AG09309 (cell line): ENCODE results near the gene SLC25A10.

Experiments used
- DNase-seq: peaks from one replicate; pipeline ENCODE4 v3.0.0-alpha.2; 2010; ENCODE audit warnings: low read depth
- H3K4me3 ChIP-seq: 2 replicates; pipeline ENCODE4 v1.5.1; 2011; ENCODE audit warnings: mild to moderate bottlenecking, low read depth, low read length, moderate library complexity; ENCODE audit not compliant: control insufficient read depth
- TF ChIP-seq, protein P1 (sequence below): IDR thresholded peaks from 2 replicates; pipeline ENCODE4 v1.5.1; 2011; ENCODE audit warnings: mild to moderate bottlenecking, low read depth, low read length, inconsistent platforms; ENCODE audit not compliant: insufficient read depth, control insufficient read depth; ENCODE audit errors: missing control alignments

Gene SLC25A10

DNA sequence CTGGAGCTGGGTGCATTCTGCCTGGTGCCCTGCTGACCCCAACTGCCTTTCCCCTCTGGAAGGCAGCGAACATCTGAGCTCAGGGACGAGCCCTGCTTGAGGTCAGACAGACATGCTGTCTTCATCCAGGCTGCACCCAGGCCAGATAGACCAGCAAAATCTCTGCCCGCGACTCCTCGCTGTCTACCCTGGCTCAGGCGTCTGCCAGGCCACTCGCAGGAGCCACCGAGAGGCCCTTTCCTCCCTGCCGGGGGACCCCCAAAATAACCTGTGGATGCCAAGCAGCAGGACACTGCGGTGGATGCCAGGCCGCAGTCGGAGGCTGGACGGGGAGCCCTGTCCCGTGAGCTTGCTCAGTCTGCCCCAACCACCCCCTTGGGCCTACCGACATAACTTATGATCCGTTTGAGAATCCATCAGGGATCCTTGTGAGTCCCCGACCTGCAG, 3.3 kb upstream of the SLC25A10 start:
- no peak overlapping the region for H3K4me3 ChIP-seq
- TF ChIP-seq, protein P1, sequence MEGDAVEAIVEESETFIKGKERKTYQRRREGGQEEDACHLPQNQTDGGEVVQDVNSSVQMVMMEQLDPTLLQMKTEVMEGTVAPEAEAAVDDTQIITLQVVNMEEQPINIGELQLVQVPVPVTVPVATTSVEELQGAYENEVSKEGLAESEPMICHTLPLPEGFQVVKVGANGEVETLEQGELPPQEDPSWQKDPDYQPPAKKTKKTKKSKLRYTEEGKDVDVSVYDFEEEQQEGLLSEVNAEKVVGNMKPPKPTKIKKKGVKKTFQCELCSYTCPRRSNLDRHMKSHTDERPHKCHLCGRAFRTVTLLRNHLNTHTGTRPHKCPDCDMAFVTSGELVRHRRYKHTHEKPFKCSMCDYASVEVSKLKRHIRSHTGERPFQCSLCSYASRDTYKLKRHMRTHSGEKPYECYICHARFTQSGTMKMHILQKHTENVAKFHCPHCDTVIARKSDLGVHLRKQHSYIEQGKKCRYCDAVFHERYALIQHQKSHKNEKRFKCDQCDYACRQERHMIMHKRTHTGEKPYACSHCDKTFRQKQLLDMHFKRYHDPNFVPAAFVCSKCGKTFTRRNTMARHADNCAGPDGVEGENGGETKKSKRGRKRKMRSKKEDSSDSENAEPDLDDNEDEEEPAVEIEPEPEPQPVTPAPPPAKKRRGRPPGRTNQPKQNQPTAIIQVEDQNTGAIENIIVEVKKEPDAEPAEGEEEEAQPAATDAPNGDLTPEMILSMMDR: no peak

DNA sequence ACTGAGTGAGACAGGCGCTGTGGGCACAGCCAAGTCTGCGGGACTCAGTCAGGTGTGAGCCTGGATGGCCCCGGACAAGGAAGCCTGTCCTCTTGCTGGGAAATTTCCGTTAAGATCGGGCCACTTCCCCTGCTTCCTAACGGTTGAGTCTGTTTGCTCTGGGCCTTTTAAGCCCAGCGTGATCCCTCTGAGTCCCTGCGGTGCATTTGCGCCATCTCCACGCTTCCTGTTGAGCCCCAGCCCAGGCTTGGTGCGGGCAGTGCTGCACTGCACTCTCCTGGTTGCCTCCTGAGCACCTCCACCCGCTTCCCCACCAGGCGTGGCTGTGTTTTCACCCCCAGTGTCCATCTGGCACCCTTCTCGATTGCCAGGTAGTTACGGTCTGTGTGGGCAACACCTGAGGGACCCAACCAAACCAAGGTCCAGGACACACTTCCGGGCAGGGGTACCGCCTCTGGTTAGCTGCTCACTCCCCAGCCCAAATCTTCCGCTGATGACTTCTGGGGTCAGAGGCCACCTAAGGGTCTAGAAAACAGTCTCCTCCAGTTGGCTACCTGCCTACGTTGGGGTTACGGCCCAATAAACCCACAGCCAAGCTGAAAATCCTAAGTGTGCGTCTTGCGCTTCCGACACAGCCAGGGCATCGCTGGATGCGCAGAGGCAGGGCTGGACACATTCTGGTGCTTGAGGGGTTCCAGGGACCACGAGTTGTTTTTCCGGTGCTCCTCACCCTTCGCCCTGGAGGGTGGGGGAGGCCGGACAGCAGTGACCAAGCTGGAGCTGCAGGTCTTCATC, 1.4 kb upstream of the SLC25A10 start:
- H3K4me3 ChIP-seq: no peak overlapping the region; the same call in 1 of the 2 replicates
- TF ChIP-seq, protein P1: no peak
- DNase-seq: no peak

More for the DNA sequence above, 3.3 kb upstream of the SLC25A10 start:
- no peak for DNase-seq

DNA sequence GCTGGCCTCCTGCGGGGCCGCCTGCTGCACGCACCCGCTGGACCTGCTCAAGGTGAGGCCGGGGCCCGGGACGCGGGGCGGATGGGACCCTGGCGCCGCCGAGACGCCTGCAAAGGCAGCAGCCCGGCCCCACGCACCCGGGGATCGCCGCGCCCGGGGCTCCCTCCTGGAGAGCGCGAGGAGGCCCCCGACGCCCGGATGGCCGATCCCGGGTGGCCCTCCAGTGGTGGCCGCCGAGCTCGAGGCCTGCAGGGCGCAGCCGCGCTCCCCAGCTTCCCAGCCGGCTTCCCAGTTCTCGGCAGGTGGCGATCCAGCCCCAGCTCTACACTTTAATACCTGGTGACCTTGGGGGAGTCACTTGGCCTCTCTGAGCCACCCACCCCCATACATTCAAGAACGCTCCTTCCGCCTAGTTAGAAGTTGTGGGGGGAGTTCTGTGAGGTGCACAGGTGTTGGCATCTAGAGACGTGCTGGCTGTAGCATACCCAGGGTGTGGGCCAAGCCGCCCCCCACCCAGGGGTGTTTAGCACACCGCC, 452 bp downstream of the SLC25A10 start:
- peak overlapping the region; percentile 53 for H3K4me3 ChIP-seq
- DNase-seq: no peak
- TF ChIP-seq, protein P1: peak; percentile 25

DNA sequence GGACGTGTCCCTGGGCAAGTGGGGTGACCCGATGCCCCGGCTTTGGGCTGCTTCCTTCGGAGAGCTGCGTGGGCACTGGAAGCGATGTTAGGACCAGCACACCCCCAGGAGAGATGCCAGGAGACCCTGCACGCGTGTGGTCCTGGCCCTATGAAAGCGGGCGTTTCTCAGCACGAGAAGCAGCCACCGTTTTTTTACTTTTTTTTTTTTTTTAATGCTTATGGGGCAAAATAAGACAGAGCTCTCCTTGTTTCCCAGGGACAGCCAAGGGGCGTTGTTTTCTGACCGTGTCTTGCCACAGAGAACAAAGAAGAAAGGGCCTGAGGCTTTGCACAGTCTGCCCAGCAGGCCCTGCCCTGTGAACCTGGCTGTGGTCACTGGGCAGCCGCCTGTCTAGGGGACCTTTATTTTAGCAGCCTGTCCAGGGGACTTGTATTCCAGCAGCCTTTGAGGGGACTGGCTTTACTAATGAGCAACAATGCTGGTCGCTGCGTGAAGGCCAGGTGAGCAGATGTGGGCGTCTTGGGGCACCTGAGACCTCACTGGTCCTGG, 996 bp downstream of the SLC25A10 start:
- H3K4me3 ChIP-seq: peak overlapping the region; percentile 53
- TF ChIP-seq, protein P1: no peak
- no peak for DNase-seq

DNA sequence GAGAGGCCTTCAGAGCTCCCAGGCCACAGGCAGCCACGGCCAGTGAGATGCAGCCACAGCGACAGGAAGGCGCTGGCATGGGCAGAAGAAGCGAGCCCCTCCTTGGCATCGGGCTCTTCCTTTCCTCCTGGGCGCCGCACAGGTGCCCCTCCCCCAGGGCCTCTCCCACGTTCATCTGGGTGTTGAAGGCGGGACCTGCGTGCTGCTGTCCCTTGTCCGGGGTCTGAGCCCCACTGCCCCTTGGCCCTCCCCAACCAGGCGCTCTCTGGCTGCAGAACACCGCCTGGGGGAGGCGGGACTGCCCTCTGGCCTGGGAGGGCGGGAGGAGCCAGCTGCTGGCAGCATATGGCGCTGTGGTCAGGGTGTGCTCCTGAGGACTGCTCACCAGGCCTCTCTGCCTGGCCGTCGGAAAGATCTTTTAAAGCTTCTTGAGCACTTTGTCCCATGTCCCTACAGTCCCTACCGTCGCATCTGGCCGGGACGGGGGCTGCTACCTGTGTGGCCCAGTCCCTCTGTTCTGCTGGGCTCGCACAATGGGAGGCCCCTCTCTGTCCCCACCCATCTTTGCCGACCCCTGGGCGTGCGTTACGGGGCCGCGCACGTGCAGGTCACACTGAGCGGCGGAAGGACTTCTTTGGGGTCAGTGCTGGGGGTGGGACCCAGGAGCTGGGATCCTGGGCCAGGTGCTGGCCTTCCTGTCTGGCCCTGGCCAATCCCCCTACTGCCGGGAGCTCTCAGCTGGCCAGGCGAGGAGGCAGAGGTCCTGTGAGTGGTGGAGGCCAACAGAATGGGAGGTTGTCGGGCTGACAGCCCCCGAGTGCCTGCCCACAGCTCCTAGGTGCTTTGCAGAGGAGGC, 1.7 kb downstream of the SLC25A10 start:
- DNase-seq: no peak
- TF ChIP-seq, protein P1: no peak
- H3K4me3 ChIP-seq: no peak overlapping the region

DNA sequence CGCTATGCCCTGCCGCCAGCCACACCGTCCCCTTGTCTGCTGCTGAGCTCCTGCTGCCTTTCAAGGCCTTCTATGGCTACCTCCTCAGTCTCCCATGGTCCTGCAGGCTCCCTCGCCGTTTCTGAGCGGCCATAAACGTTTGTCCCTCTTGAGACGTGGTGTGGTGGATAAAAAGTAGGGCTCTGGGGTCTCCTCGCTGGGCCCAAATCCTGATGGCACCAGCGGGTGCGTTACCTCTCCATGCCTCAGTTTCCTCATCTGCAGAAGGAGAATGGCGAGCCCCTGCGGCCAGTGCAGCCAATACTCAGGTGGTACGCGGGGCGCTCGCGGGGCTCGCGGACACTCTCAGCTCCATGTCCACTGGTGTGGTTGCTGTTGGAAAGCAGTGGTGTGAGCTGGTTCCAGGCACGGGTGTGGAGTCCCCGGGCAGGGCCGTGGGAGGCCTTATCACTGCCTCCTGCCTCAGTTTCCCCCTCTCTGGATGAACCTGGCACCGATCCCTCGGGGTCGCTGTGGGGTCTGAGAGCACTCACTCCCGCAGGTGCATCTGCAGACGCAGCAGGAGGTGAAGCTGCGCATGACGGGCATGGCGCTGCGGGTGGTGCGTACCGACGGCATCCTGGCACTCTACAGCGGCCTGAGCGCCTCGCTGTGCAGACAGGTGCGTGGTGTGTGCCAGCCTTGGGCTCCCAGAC, 2.5 kb downstream of the SLC25A10 start:
- no peak overlapping the region for H3K4me3 ChIP-seq
- no peak for DNase-seq
- TF ChIP-seq, protein P1: no peak
